Measurements from ENCODE around the gene CCNE1.

DNA sequence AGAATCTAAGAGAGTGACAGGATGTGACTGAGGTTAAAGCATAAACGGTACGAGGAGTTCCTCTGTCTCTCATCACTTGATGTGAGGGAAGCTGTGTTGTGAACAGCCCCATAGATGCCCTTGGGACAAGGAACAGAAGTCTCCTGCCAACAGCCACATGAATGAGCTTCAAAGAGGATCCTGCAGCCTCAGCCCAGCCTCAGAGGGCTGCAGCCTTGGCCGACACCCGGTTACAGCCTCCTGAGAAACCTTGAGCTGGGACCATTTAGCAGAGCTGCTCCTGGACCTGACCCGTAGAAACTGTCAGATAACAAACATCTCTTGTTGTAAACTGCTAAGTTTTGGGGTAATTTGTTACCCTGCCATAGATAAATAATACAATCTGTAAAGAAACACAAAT, 54.2 kb downstream of the CCNE1 start:
- TF ChIP-seq ZNF274 (IDR thresholded peaks at IDR 0.05; ENCODE audit: borderline replicate concordance, low read depth, low read length) (no peak), ZBTB8A (IDR thresholded peaks at IDR 0.05; ENCODE audit: partially characterized antibody) (no peak), KLF6 (CRISPR knock-in tag; IDR thresholded peaks at IDR 0.05; ENCODE audit: borderline replicate concordance) (no peak)
- TF ChIP-seq, protein P1, sequence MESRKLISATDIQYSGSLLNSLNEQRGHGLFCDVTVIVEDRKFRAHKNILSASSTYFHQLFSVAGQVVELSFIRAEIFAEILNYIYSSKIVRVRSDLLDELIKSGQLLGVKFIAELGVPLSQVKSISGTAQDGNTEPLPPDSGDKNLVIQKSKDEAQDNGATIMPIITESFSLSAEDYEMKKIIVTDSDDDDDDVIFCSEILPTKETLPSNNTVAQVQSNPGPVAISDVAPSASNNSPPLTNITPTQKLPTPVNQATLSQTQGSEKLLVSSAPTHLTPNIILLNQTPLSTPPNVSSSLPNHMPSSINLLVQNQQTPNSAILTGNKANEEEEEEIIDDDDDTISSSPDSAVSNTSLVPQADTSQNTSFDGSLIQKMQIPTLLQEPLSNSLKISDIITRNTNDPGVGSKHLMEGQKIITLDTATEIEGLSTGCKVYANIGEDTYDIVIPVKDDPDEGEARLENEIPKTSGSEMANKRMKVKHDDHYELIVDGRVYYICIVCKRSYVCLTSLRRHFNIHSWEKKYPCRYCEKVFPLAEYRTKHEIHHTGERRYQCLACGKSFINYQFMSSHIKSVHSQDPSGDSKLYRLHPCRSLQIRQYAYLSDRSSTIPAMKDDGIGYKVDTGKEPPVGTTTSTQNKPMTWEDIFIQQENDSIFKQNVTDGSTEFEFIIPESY (CRISPR knock-in tag; IDR thresholded peaks at IDR 0.05): no peak
